ENCODE data around the gene WDR35. TPM values are rescaled to one million over a fixed set of nuclear protein-coding genes. Genes with fewer than 3 reads are reported as not detected.
A peak's percentile ranks its signal among the peaks of the same experiment; 100 is the strongest.

WDR35 gene
- total and polyA plus RNA-seq, 3 donors from 2014 or later = 18.5 to 24.9 (median 23.6) TPM

DNA sequence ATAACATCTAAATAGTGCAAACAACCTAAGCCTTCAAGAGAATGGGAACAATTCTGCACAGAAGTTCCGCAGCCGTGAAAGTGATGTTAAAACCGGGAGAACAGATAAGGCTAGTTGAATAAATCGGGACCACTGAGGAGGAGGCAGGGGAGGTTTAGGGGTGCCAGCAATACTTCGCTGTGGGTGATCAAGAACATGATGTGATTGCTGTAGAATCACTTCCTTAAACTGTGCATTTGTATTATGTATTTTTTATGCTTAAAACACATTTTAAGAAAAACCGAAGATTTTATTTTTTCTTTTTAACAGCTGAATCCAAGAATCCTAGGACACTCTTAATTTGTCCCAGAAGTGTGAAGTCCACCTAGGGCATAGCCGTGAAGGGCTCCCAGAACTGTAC is 121.7 kb downstream of the WDR35 start:
- WGBS, 2 donors = 49 to 54% methylated on average over 7 of the region's 7 CpGs
- peak overlapping the region in 1 of 2 donors; percentile 68 for H3K4me3 ChIP-seq
- no peaks in the 10 kb centered on the region for H3K9me3 ChIP-seq
- no peaks in the 10 kb centered on the region for H3K27me3 ChIP-seq
- intact Hi-C loops (cut with DNase I; ENCODE audit: low total_unique reads) = loop anchor here (10.0 kb wide), 2 partner anchors 503 to 823 kb away; no protein-coding TSS in a partner anchor
- H3K36me3 ChIP-seq (ENCODE audit: low read depth, missing control alignments) = no peaks in the 10 kb centered on the region
- no peak for DNase-seq
- no peak for TF ChIP-seq POLR2A (IDR thresholded peaks at IDR 0.05)
- TF ChIP-seq, protein P1, sequence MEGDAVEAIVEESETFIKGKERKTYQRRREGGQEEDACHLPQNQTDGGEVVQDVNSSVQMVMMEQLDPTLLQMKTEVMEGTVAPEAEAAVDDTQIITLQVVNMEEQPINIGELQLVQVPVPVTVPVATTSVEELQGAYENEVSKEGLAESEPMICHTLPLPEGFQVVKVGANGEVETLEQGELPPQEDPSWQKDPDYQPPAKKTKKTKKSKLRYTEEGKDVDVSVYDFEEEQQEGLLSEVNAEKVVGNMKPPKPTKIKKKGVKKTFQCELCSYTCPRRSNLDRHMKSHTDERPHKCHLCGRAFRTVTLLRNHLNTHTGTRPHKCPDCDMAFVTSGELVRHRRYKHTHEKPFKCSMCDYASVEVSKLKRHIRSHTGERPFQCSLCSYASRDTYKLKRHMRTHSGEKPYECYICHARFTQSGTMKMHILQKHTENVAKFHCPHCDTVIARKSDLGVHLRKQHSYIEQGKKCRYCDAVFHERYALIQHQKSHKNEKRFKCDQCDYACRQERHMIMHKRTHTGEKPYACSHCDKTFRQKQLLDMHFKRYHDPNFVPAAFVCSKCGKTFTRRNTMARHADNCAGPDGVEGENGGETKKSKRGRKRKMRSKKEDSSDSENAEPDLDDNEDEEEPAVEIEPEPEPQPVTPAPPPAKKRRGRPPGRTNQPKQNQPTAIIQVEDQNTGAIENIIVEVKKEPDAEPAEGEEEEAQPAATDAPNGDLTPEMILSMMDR (IDR thresholded peaks at IDR 0.05) = no peak
- peaks cover 7% of the 10 kb centered on the region for H3K4me1 ChIP-seq
- H3K27ac ChIP-seq = no peak overlapping the region

DNA sequence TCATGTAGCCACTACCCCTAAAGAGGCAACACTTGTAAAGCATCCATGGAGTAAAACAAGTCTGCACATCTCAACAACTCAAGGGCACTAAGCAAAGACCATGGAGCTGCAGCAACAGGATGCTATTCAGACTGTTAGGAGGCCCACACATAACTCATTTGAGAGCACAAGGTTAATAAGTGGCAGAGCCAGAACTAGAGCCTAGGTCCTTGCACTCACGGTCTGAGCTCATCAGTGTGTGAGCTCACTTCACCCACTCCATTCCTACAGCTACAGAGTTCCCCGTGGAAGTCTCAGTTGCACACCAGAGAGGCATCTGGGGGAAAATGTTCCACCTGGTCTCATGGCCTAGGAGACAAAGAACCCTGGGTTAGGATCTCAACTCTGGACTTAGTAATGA is 123.1 kb downstream of the WDR35 start:
- TF ChIP-seq POLR2A (IDR thresholded peaks at IDR 0.05) = no peak
- TF ChIP-seq, protein P1 (IDR thresholded peaks at IDR 0.05) = no peak
- Histone ChIP-seq H3K27me3 (no peaks in the 10 kb centered on the region), H3K27ac (no peak overlapping the region), H3K9me3 (no peaks in the 10 kb centered on the region), H3K36me3 (ENCODE audit: low read depth, missing control alignments) (no peaks in the 10 kb centered on the region), H3K4me3 (no peak overlapping the region), H3K4me1 (peaks cover 7% of the 10 kb centered on the region)
- DNase-seq = no peak
- 93 to 95% methylated on average over 2 of the region's 2 CpGs for WGBS, 2 donors
- intact Hi-C loops (cut with DNase I; ENCODE audit: low total_unique reads) = loop anchor here (10.0 kb wide), 2 partner anchors 502 to 822 kb away; no protein-coding TSS in a partner anchor

DNA sequence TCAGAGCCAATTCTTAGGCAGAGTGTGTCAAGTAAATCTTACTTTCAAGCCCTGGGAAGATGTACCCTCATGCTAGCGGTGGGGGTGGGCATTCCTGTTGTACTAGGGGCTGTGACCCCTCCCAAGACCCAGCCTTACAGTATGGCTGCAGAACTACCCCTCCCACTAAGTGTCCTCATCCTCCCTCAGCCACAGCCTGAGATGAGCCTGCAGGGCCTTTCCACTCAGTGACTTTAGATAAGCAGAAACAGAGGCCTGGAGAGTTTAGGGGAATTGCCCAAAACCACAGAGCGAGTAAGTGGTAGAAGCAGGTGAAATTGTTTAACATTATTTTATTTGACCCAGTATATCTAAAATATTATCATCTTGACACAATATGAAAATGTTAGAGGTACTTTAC is 124.8 kb downstream of the WDR35 start:
- intact Hi-C loops (cut with DNase I; ENCODE audit: low total_unique reads) = loop anchor here (10.0 kb wide), 2 partner anchors 500 to 820 kb away; no protein-coding TSS in a partner anchor
- no peaks in the 10 kb centered on the region for H3K27me3 ChIP-seq
- TF ChIP-seq, protein P1 (IDR thresholded peaks at IDR 0.05) = no peak
- TF ChIP-seq POLR2A (IDR thresholded peaks at IDR 0.05) = no peak
- no peak for DNase-seq
- H3K9me3 ChIP-seq = no peaks in the 10 kb centered on the region
- H3K4me3 ChIP-seq = no peak overlapping the region
- H3K27ac ChIP-seq = no peak overlapping the region
- no peaks in the 10 kb centered on the region for H3K36me3 ChIP-seq (ENCODE audit: low read depth, missing control alignments)
- H3K4me1 ChIP-seq = peaks cover 7% of the 10 kb centered on the region
- WGBS, 2 donors = 81 to 95% methylated on average over 2 of the region's 2 CpGs

DNA sequence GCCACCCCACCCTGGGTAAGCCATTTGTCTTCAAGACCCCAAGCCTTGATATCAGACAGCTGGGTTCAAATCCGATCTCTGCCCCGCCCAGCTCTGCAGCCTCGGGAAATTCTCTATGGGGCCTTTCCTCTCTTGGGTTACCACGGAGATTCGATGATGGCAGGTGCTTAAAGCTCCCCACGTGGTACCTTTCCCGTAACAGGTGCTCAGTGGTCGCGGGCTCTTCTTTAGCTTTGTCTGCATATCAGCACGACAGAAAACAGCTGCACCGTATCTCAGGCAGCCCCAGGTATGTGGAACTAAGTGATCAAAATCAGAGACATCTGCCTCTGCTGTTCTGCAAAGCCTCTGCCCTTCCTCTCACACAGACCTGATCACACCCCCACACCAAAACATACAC is 125.5 kb downstream of the WDR35 start:
- peaks cover 7% of the 10 kb centered on the region for H3K4me1 ChIP-seq
- TF ChIP-seq, protein P1 (IDR thresholded peaks at IDR 0.05) = no peak
- TF ChIP-seq POLR2A (IDR thresholded peaks at IDR 0.05) = no peak
- DNase-seq = no peak
- H3K9me3 ChIP-seq = no peaks in the 10 kb centered on the region
- no peak overlapping the region for H3K4me3 ChIP-seq
- intact Hi-C loops (cut with DNase I; ENCODE audit: low total_unique reads) = loop anchor here (10.0 kb wide), 2 partner anchors 500 to 820 kb away; no protein-coding TSS in a partner anchor
- no peak overlapping the region for H3K27ac ChIP-seq
- WGBS, 2 donors = 54 to 75% methylated on average over 11 of the region's 11 CpGs
- no peaks in the 10 kb centered on the region for H3K27me3 ChIP-seq
- no peaks in the 10 kb centered on the region for H3K36me3 ChIP-seq (ENCODE audit: low read depth, missing control alignments)

Data from testis (tissue), 3 donors.